ENCODE results near the gene C17orf114.

The C17orf114 gene

GRCh38 chr17:4785311-4786105, 16.6 kb downstream of the C17orf114 start:
- no peak overlapping the region for H3K4me3 ChIP-seq (ENCODE audit: low read depth, low read length, poor library complexity, severe bottlenecking)
- intact Hi-C loops (cut with micrococcal nuclease; ENCODE audit: unreplicated experiment) = no loop called here
- no peaks in the 10 kb centered on the region for H3K9me3 ChIP-seq (ENCODE audit: low read length)
- TF ChIP-seq EZH2phosphoT487 (IDR thresholded peaks at IDR 0.05; ENCODE audit: borderline replicate concordance, low read depth, low read length) (no peak), CTCF (conservative IDR thresholded peaks at IDR 0.05; ENCODE audit: low read length) (no peak)
- ChIA-PET CTCF (ENCODE audit: unreplicated experiment) (no interaction called here), POLR2A (no interaction called here)
- H3K4me1 ChIP-seq (ENCODE audit: insufficient read depth, low read length, poor library complexity, severe bottlenecking) = peaks cover 10% of the 10 kb centered on the region
- H4K20me1 ChIP-seq (ENCODE audit: insufficient read depth, low read length) = no peaks in the 10 kb centered on the region
- no peak overlapping the region for H2AFZ ChIP-seq (ENCODE audit: low read length)
- H3K27ac ChIP-seq (ENCODE audit: low read depth, low read length, poor library complexity, severe bottlenecking) = no peak overlapping the region
- H3K79me2 ChIP-seq (ENCODE audit: insufficient read depth, low read depth, low read length) = no peaks in the 10 kb centered on the region
- H3K9me2 ChIP-seq (ENCODE audit: insufficient read depth, low read length) = no peaks in the 10 kb centered on the region
- no peaks in the 10 kb centered on the region for H3K36me3 ChIP-seq (ENCODE audit: insufficient read depth, low read length)
- BruUV-seq (replicated peaks) = no TSS peak
- no peak overlapping the region for H3K4me2 ChIP-seq (ENCODE audit: low read length)
- DNase-seq (ENCODE audit: low spot score) = no peak

- Histone ChIP-seq H4K20me1 (ENCODE audit: insufficient read depth, low read length) (no peaks in the 10 kb centered on the region), H2AFZ (ENCODE audit: low read length) (no peak overlapping the region), H3K79me2 (ENCODE audit: insufficient read depth, low read depth, low read length) (no peaks in the 10 kb centered on the region), H3K4me1 (ENCODE audit: insufficient read depth, low read length, poor library complexity, severe bottlenecking) (no peaks in the 10 kb centered on the region), H3K4me2 (ENCODE audit: low read length) (no peak overlapping the region), H3K36me3 (ENCODE audit: insufficient read depth, low read length) (no peaks in the 10 kb centered on the region), H3K9me3 (ENCODE audit: low read length) (no peaks in the 10 kb centered on the region), H3K27ac (ENCODE audit: low read depth, low read length, poor library complexity, severe bottlenecking) (no peak overlapping the region), H3K9me2 (ENCODE audit: insufficient read depth, low read length) (no peaks in the 10 kb centered on the region), H3K4me3 (ENCODE audit: low read depth, low read length, poor library complexity, severe bottlenecking) (no peak overlapping the region)
- TF ChIP-seq EZH2phosphoT487 (IDR thresholded peaks at IDR 0.05; ENCODE audit: borderline replicate concordance, low read depth, low read length) = no peak
- no peak for TF ChIP-seq CTCF (conservative IDR thresholded peaks at IDR 0.05; ENCODE audit: low read length)
- no peak for DNase-seq (ENCODE audit: low spot score)
- intact Hi-C loops (cut with micrococcal nuclease; ENCODE audit: unreplicated experiment) = no loop called here
- POLR2A ChIA-PET = no interaction called here
- no TSS peak for BruUV-seq (replicated peaks)
- CTCF ChIA-PET (ENCODE audit: unreplicated experiment) = no interaction called here
These were observed 19.5 kb downstream of the C17orf114 start for GRCh38 chr17:4782652-4783051.

GRCh38 chr17:4780325-4780955, 21.7 kb downstream of the C17orf114 start:
- Histone ChIP-seq H3K36me3 (ENCODE audit: insufficient read depth, low read length) (no peaks in the 10 kb centered on the region), H3K4me2 (ENCODE audit: low read length) (no peak overlapping the region), H3K4me1 (ENCODE audit: insufficient read depth, low read length, poor library complexity, severe bottlenecking) (no peaks in the 10 kb centered on the region), H3K27ac (ENCODE audit: low read depth, low read length, poor library complexity, severe bottlenecking) (no peak overlapping the region), H2AFZ (ENCODE audit: low read length) (no peak overlapping the region), H3K79me2 (ENCODE audit: insufficient read depth, low read depth, low read length) (no peaks in the 10 kb centered on the region), H3K9me3 (ENCODE audit: low read length) (no peaks in the 10 kb centered on the region), H3K9me2 (ENCODE audit: insufficient read depth, low read length) (no peaks in the 10 kb centered on the region), H3K4me3 (ENCODE audit: low read depth, low read length, poor library complexity, severe bottlenecking) (no peak overlapping the region), H4K20me1 (ENCODE audit: insufficient read depth, low read length) (no peaks in the 10 kb centered on the region)
- intact Hi-C loops (cut with micrococcal nuclease; ENCODE audit: unreplicated experiment) = no loop called here
- no TSS peak for BruUV-seq (replicated peaks)
- DNase-seq (ENCODE audit: low spot score) = no peak
- TF ChIP-seq CTCF (conservative IDR thresholded peaks at IDR 0.05; ENCODE audit: low read length) (no peak), EZH2phosphoT487 (IDR thresholded peaks at IDR 0.05; ENCODE audit: borderline replicate concordance, low read depth, low read length) (no peak)
- ChIA-PET CTCF (ENCODE audit: unreplicated experiment) (no interaction called here), POLR2A (interaction anchor here (0.7 kb wide), 1 partner anchor 53 kb away, joined by 4 read pairs; no protein-coding TSS in a partner anchor)

Data from OCI-LY7 (cell line).